ENCODE results near the gene IRX2.

IRX2 gene

GRCh38 chr5:2705861-2706260 lies 45.6 kb downstream of the IRX2 start:
- TF ChIP-seq, protein P1, sequence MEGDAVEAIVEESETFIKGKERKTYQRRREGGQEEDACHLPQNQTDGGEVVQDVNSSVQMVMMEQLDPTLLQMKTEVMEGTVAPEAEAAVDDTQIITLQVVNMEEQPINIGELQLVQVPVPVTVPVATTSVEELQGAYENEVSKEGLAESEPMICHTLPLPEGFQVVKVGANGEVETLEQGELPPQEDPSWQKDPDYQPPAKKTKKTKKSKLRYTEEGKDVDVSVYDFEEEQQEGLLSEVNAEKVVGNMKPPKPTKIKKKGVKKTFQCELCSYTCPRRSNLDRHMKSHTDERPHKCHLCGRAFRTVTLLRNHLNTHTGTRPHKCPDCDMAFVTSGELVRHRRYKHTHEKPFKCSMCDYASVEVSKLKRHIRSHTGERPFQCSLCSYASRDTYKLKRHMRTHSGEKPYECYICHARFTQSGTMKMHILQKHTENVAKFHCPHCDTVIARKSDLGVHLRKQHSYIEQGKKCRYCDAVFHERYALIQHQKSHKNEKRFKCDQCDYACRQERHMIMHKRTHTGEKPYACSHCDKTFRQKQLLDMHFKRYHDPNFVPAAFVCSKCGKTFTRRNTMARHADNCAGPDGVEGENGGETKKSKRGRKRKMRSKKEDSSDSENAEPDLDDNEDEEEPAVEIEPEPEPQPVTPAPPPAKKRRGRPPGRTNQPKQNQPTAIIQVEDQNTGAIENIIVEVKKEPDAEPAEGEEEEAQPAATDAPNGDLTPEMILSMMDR (IDR thresholded peaks at IDR 0.05; ENCODE audit: low read length, missing control alignments) = no peak
- H3K4me3 ChIP-seq (replicated peaks; ENCODE audit: low read depth, low read length) = no peak overlapping the region

DNA sequence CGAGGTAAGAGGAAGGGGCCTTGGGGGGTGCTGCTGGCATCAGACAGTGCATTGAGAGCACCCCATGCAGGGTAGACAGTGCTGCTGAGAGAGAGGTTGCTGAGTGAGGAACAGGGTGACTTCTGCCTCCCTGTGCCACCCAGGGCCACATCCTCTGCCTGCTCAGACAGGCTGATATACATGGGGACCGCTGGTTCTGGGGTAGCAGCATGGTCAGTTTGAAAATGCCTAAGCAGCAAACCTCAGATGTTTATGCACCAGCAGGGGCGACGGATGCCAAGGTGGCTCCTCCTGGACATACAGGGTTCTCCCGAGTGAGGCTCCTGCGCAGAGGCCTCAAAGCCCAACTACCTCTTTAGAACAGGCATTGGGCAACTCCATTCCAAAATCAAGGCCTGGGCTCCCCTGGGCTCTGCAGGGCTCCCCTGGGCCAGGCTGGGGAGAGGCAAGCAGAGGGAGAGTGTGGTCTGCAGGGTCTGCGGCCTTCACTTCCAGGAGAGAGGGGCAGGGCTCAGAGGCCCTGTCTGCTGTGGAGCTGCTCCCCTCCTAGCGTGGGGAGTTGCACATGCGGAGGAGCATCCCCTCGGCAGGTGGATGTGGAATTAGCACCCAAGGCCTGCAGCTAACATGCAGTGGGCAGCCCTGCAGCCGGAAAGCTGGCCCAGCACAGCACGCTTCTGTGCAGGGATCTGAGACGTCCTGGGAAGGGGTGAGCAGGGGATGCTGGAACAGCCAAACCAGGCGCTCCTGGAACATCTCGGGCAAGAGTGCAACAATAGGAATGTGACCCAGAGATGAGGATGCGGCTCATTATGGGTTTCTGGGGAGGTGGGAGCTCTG lies 46.5 kb downstream of the IRX2 start:
- no peak overlapping the region for H3K4me3 ChIP-seq (replicated peaks; ENCODE audit: low read depth, low read length)
- no peak for DNase-seq (ENCODE audit: low read depth)
- TF ChIP-seq, protein P1 (IDR thresholded peaks at IDR 0.05; ENCODE audit: low read length, missing control alignments) = no peak

More at GRCh38 chr5:2705861-2706260, 45.6 kb downstream of the IRX2 start:
- no peak for DNase-seq (ENCODE audit: low read depth)

GRCh38 chr5:2704111-2704510 lies 47.4 kb downstream of the IRX2 start:
- TF ChIP-seq, protein P1 (IDR thresholded peaks at IDR 0.05; ENCODE audit: low read length, missing control alignments) = no peak
- no peak for DNase-seq (ENCODE audit: low read depth)
- no peak overlapping the region for H3K4me3 ChIP-seq (replicated peaks; ENCODE audit: low read depth, low read length)

- TF ChIP-seq, protein P1 (IDR thresholded peaks at IDR 0.05; ENCODE audit: low read length, missing control alignments) = no peak
Observed at GRCh38 chr5:2703615-2704014, 47.9 kb downstream of the IRX2 start.

DNA sequence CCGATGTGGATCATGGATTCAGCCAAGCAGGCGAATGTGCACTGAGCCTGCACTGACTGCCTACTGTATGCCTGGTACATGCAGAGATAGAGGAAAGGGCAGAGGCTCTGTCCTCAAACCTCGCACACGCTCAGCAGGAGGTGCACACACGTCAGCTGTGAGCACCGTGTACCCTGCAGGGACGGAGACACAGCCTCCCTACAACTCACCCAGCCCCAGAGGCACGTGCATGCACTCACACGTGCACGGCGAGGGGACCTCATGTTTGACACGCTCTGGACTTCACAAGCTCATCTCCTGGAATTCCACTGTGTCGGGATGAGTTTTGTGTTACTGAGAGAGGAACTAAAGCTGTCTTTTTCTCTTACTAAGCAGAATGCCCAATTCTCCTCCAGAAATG lies 48.4 kb downstream of the IRX2 start:
- DNase-seq (ENCODE audit: low read depth) = no peak
- H3K4me3 ChIP-seq (replicated peaks; ENCODE audit: low read depth, low read length) = no peak overlapping the region
- TF ChIP-seq, protein P1 (IDR thresholded peaks at IDR 0.05; ENCODE audit: low read length, missing control alignments) = no peak

More at GRCh38 chr5:2703615-2704014, 47.9 kb downstream of the IRX2 start:
- no peak for DNase-seq (ENCODE audit: low read depth)
- no peak overlapping the region for H3K4me3 ChIP-seq (replicated peaks; ENCODE audit: low read depth, low read length)

DNA sequence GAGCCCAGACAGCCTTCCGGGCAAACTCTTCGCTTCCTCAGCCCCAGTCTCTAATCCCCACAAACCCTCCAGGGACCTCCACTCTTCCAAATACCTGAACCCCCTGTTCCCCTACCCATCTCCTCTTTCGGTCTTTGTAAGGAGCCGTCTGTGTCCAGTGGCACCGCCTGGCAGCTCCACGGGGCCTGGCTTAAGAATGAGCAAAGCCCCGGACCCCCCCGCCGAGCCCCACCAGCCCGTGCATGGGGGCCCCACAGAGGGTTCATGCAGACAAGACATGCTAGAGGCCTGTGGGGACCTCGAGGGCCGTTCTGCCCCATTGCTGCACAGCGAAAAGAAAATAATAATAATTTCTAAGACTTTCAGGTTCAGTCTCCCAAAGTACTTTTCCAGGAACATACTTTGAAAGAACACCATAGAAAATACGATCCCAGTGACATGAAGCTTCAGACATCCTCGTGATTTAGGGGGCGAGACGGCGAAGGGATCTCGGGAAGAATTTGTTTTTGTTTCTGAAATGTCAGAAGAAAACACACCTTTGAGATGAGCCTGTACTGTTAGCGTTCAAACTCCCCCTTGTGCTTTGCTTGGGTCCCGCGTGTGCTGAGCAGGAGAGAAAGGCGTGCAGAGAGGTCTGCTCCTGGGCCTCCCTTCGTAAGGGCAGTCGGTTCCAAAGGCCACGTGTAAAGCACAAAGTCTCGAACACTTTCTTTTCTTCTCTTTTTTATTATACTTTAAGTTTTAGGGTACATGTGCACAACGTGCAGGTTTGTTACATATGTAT lies 49.2 kb downstream of the IRX2 start:
- H3K4me3 ChIP-seq (replicated peaks; ENCODE audit: low read depth, low read length) = no peak overlapping the region
- DNase-seq (ENCODE audit: low read depth) = no peak
- TF ChIP-seq, protein P1 (IDR thresholded peaks at IDR 0.05; ENCODE audit: low read length, missing control alignments) = no peak
